Uterus (tissue), 2 donors: ENCODE measurements around the gene RAB3IP.

Source experiments
- POLR2A ChIP-seq, 2 donors: fragments of 450-650 bp; IDR thresholded peaks; one replicate each; pipeline ENCODE4 v1.6.1; 2016; ENCODE audit warnings: antibody characterized with exemption in 2 of 2, mild to moderate bottlenecking in 1 of 2, moderate library complexity in 1 of 2
- TF ChIP-seq, protein P1 (sequence below), 4 experiments: fragments of 200-600 bp in 2 of 4; fragments of 450-650 bp in 2 of 4; sonication (generic) in 2 of 4; IDR thresholded peaks; one replicate each; pipeline ENCODE4 v1.5.1; 2016 to 2019; ENCODE audit warnings: antibody characterized with exemption in 4 of 4, mild to moderate bottlenecking in 2 of 4, moderate library complexity in 1 of 4

- TF ChIP-seq, protein P1, sequence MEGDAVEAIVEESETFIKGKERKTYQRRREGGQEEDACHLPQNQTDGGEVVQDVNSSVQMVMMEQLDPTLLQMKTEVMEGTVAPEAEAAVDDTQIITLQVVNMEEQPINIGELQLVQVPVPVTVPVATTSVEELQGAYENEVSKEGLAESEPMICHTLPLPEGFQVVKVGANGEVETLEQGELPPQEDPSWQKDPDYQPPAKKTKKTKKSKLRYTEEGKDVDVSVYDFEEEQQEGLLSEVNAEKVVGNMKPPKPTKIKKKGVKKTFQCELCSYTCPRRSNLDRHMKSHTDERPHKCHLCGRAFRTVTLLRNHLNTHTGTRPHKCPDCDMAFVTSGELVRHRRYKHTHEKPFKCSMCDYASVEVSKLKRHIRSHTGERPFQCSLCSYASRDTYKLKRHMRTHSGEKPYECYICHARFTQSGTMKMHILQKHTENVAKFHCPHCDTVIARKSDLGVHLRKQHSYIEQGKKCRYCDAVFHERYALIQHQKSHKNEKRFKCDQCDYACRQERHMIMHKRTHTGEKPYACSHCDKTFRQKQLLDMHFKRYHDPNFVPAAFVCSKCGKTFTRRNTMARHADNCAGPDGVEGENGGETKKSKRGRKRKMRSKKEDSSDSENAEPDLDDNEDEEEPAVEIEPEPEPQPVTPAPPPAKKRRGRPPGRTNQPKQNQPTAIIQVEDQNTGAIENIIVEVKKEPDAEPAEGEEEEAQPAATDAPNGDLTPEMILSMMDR (IDR thresholded peaks at IDR 0.05) = no peak
- no peak for TF ChIP-seq POLR2A (IDR thresholded peaks at IDR 0.05)
Observed at GRCh38 chr12:69739287-69740191, 879 bp downstream of the RAB3IP start.
